NCI-H2227 treated with DMSO at 0.1 percent for 48 hours (cell line): ENCODE data around the gene IFT122.
"Not testable (repeated sequence)": the region's sequence is repeated elsewhere in the genome, so short reads cannot be mapped to it uniquely, and the experiment has no call there.

Experiments used
- DNase-seq: peaks from one replicate; lab custom pipeline; 2025; lab: John Stamatoyannopoulos, UW

IFT122 gene

GRCh38 chr3:129494499-129494898 lies 54.5 kb downstream of the IFT122 start:
- not testable (repeated sequence) for DNase-seq

GRCh38 chr3:129495006-129495639 lies 55.1 kb downstream of the IFT122 start:
- not testable (repeated sequence) for DNase-seq

DNA sequence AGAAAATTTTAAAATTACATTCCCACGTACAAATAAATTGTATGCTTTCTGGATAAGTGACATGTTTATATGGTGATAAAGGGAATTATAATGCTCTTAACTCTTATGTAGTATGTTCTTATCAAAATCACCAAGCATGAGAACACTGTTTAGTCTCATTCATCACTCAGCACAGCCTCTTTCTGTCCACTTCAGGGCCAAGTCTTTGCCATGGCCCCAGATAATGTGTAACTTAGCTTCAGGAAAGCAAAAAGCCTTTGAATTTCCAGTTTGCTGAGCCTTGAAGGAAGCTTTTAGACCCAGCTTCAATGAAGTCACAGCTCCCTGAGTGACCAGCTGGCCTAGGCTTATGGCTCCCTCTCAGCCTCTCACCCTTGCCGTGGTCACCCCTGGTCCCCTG lies 57.9 kb downstream of the IFT122 start:
- DNase-seq = not testable (repeated sequence)

DNA sequence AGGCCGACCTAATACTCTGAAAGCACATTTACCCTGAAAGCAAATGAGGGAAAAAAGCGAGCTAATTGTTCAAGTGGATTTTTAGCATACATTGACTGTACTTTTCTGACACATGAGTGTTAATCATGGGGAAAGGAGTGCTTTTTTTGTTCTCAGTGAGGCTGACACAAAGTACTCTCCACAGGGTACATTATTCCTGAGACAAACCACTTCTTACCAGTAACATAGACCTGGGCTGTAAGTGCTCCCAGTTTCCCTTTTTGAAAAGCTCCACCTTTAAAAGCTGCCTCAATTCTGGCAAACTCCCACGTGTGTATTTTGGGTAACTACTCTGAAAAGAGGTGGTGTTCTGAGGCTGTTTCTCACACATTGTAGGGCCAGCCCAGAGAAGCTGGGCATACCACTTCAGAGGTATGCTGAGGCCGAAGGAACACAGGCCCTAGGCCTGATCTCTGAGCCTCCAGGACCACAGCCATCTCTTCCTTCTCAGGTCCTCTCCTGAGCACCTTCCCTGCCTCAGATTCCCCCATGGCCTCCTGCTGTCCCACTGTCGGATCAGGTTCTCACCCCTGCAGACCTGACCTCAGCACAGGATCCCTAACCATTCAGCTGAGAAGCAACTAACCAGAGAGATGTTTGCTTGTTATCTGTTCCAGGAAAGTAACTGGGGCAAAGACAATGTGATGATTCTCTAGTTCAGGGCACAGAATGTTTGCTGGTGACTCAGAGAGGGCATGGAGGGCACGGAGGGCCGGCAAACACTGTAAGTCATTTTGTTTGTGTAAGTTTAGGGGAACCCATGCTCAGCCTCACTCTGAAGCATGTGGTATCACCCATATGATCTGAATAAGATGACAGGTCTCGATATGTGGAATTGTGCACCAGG lies 58.8 kb downstream of the IFT122 start:
- DNase-seq = not testable (repeated sequence)

- not testable (repeated sequence) for DNase-seq
Measured at GRCh38 chr3:129499604-129500333, 59.7 kb downstream of the IFT122 start.

DNA sequence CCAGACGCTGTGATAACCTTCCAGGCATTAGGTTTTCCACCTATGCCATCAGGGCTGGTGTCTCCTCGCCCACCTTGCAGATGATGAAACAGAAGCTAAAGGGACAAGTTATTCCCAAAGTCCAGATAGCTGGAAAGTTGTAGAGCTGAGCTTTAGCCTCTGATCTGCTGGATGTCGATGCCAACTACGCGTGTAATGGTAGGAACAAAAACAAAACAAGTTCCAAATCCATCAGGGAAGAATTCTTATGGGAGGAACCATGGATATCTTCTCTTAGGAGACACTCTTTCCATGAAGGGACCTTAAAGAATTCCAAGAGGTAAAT lies 60.3 kb downstream of the IFT122 start:
- DNase-seq = no peak

DNA sequence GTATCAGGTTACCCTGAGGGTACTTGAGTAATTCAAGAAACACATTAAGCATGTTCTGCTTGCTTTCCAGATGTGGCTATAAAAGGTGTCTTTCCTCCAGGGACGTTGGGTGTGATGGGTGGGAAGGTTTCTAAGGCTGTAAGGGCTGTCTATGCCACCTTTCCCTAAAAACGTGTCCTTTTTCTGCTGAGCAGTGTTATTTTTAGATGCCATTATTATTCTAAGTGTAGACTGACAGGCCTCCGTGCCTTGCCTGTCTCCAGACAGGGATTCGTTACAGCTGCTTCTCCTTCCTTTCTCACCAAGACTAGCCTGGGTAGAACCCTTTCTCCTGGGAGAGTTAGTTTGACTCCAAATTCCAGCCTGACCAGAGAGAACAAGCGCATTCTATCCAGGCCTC lies 61.6 kb downstream of the IFT122 start:
- no peak for DNase-seq

- DNase-seq = no peak
Measured at GRCh38 chr3:129502641-129503408, 62.8 kb downstream of the IFT122 start.

DNA sequence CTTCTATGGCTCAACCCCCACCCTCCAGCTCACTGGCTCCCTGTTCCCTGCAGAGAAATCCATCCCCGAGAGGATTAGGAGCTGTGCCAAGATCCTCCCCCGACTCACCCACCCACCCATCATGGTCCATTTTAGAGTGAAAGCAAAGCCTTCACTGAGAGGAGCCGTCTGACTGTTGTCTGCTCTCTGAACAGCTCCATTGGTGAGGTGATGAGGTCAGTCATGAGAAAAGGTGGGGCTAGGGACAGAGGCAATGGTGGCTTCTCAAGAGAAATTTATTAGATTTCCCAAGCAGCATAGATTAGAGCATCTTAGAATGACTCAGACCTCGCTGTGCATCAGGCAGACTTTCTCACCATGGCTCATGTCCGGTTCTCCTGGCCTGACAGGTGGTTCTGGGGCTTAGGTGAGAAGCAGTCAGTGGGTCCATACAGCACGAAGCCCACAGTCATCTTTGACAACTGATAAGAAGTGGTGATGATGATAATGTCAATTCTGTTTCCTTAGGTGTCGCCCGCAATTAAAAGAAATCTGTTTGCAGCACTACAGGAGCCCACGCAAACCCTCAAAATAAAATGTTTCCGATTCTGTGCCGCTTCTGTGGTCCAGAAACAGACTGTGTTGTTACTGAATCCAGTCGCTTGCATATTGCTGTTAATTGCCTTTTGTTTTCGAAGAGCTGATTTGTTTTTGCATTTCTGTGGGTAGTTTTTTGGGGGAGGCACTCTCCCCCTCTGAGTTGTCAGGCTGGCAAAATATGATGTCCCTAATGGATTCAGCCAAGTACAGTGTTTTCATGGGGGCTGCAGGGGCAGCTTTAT lies 63.7 kb downstream of the IFT122 start:
- DNase-seq = peak; percentile 31

DNA sequence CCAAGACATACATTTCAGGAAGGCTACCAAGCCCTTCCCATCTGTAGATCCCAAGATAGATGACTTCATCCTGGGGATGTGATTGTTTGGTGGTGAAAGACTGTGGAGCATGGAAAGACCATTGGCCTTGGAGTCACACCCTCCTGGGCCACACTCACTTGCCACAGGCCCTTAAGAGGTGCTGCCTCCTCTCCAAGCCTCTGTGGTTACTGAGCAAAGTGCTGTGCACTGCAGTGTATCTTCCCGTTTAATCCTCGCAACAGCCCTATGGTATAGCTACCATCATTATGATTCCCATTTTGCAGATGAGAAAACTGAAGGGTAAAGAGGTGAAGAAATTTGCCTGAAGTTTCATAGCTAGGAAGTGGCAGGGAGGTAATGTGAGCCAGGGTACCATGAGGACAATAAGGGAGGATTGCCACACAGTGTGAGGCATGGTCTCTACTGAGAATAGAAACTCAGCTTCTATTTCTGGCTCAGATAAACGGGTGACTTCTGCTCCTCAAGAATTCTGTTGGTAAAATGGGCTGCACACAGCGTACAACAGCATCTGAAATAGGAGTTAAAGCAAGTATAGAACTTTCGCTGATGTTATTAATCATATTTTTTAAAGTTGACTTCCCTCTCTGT lies 64.6 kb downstream of the IFT122 start:
- no peak for DNase-seq

DNA sequence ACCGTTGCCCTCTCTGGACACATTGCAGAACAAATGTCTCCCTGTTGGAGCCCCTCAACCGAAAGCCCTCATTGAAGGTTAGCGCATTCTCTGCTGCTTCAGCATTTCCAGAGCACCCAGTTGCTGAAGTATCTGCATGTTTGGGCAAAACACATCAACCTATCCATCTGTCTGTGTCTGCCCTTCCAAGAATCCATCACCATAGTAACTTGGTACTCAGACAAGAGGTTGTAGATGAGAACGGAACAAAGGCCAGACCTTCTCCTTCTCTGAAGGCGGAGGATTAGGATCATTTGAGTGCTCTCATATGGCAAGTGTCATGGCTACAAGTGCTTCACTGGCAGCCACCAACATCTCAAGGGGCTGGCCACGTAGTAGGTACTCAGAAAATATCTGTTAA lies 65.3 kb downstream of the IFT122 start:
- no peak for DNase-seq

GRCh38 chr3:129506231-129506742 lies 66.3 kb downstream of the IFT122 start:
- no peak for DNase-seq

GRCh38 chr3:129507181-129507831 lies 67.3 kb downstream of the IFT122 start:
- DNase-seq = no peak

DNA sequence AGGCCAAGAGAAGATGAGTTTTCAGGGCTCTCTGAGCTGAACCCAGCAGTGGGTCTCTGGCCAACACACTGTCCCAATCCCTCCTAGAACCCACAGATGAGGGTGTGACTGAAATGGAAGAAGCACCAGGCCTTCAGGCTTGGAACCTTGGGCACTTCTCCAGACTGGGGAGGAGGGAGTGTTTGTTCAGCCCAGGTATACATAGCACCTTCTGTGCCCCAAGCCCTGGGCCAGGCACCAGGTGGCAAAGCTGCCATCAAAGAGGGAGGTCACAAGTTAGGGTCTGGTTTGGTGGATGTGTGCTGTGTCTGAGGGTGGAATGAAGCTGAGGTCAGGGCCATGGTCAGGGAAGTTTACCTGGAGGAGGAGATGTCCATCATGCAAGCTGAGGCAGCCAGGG lies 72.6 kb downstream of the IFT122 start:
- DNase-seq = no peak

DNA sequence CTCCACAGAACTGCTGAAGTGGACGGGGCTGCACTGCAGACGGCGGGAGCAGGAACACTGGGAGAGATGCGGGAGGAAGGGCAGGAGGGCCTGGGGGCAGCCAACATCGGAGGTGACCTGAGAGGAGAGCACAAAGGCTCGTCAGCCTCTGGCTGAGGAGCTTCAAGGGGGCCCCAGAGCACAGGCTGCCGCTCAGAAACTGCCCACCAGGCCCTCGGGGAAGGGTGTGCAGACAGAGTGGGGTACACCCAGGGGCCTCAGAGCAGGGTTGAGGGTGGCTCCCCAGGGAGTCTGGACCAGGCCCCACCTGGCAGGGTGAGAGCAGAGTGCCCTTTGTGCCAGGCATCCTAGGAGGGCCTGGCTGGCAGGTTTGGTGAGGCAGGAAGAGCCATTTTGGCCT lies 73.7 kb downstream of the IFT122 start:
- no peak for DNase-seq

- DNase-seq = no peak
Measured at GRCh38 chr3:129514110-129514509, 74.1 kb downstream of the IFT122 start.

DNA sequence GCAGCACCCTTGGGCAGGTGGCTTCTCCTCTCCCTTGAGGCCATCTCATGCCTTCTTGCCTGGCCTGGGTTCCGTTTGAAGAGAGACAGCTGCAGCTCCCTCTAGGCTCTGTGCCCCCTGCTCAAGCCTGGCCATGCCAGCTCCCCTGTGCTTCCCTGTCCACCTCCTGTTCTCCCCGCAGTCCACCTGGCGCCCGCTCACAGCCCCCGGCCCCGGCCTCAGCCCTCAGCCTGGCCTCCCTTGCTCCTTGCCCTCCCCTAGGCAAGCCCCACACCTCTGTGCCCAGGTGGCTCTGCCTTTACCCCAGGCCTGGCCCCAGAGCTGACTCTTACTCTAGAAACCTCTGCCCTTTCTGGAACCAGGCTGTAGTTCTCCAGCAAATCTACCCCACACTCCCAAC lies 74.5 kb downstream of the IFT122 start:
- DNase-seq = no peak

DNA sequence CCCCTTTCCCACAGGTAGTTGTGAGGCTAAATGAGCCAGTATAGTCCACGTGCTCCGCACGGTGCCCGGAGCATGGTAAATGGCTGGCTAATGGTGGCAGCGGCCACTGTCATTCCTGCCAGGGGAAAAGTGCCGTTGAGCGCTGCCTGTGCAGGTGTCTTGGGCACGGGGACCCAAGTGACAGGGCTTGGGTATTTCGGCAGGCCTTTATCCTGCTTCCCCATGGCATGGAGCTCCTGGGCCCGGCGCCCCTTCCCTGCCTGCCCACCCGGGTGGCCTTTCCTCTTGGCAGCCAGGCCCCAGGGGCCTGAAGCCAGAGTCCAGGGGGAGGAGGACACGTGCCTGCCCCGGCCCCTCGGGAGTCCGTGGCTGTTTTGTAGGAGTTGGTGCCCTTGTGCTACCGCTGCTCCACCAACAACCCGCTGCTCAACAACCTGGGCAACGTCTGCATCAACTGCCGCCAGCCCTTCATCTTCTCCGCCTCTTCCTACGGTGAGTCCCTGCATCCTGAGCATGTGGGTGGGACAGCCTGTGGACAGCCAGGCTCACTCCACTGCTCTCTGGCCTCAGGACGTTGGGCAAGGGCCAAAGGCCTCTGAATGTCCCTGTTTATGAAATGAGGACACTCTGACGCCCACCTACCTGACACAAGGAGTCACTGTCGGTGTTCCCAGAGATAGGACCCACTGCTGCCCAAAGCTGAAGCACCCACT lies 75.2 kb downstream of the IFT122 start:
- not testable (repeated sequence) for DNase-seq

GRCh38 chr3:129515821-129516432 lies 75.9 kb downstream of the IFT122 start:
- not testable (repeated sequence) for DNase-seq
